CD14-positive monocyte (primary cell): ENCODE measurements around the gene CYP2W1. TPM values are rescaled to one million over a fixed set of nuclear protein-coding genes. Genes with fewer than 3 reads are reported as not detected.

Experiments used
- DNase-seq, 3 donors: peaks; one replicate each; pipeline ENCODE4 v3.0.0-alpha.2; 2011 to 2022
- H2AFZ ChIP-seq: 2 replicates; pipeline ENCODE4 v1.6.0; 2012; ENCODE audit warnings: mild to moderate bottlenecking, low read depth, low read length, inconsistent platforms; ENCODE audit not compliant: insufficient read depth, poor library complexity, severe bottlenecking
- H3K27ac ChIP-seq, 2 donors: 1 replicate in 1 of 2; 2 replicates in 1 of 2; pipeline ENCODE4 v1.5.1; 2012 to 2013; ENCODE audit warnings: low read length in 2 of 2, control low read depth in 1 of 2, inconsistent platforms in 1 of 2, low read depth in 1 of 2, mild to moderate bottlenecking in 1 of 2
- H3K27me3 ChIP-seq, 2 donors: one replicate each; pipeline versions ENCODE4 v1.6.0 to v1.6.1; 2011 to 2013; ENCODE audit warnings: low read length in 2 of 2; ENCODE audit not compliant: control insufficient read depth in 2 of 2, insufficient read depth in 2 of 2
- H3K36me3 ChIP-seq, 2 donors: replicated peaks in 1 of 2; 1 replicate in 1 of 2; 2 replicates in 1 of 2; pipeline versions ENCODE4 v1.5.1 to v1.6.1; 2012 to 2013; ENCODE audit warnings: low read length in 2 of 2, control low read depth in 1 of 2, inconsistent platforms in 1 of 2, mild to moderate bottlenecking in 1 of 2; ENCODE audit not compliant: insufficient read depth in 2 of 2, control insufficient read depth in 1 of 2
- H3K4me1 ChIP-seq, 2 donors: 1 replicate in 1 of 2; 2 replicates in 1 of 2; pipeline versions ENCODE4 v1.5.1 to v1.6.1; 2012 to 2013; ENCODE audit warnings: low read length in 2 of 2, control low read depth in 1 of 2, inconsistent platforms in 1 of 2, mild to moderate bottlenecking in 1 of 2, moderate library complexity in 1 of 2; ENCODE audit not compliant: insufficient read depth in 2 of 2, control insufficient read depth in 1 of 2
- H3K4me2 ChIP-seq: replicated peaks from 2 replicates; pipeline ENCODE3; 2012; ENCODE audit warnings: low read length, moderate library complexity, mild to moderate bottlenecking; ENCODE audit not compliant: poor library complexity, severe bottlenecking; ENCODE audit errors: extremely low read depth
- H3K4me3 ChIP-seq, 3 experiments: fragments of 200-600 bp in 1 of 3; sonication (generic) in 1 of 3; replicated peaks in 1 of 3; 1 replicate in 2 of 3; 2 replicates in 1 of 3; pipeline ENCODE4 v1.5.1; 2011 to 2013; ENCODE audit warnings: low read length in 3 of 3, mild to moderate bottlenecking in 3 of 3, control low read depth in 2 of 3, low read depth in 2 of 3, inconsistent platforms in 1 of 3, moderate library complexity in 1 of 3
- H3K79me2 ChIP-seq: 2 replicates; pipeline ENCODE4 v1.6.0; 2012; ENCODE audit warnings: mild to moderate bottlenecking, control low read depth, inconsistent platforms, low read length, moderate library complexity; ENCODE audit not compliant: insufficient read depth
- H3K9ac ChIP-seq: 2 replicates; pipeline ENCODE4 v1.6.0; 2017; ENCODE audit warnings: low read length, mild to moderate bottlenecking; ENCODE audit not compliant: insufficient read depth, poor library complexity, severe bottlenecking
- H3K9me3 ChIP-seq, 2 donors: replicated peaks in 1 of 2; 1 replicate in 1 of 2; 2 replicates in 1 of 2; pipeline versions ENCODE4 v1.5.1 to v1.6.1; 2012 to 2013; ENCODE audit warnings: low read length in 2 of 2, control low read depth in 1 of 2; ENCODE audit not compliant: control insufficient read depth in 1 of 2, insufficient read depth in 1 of 2
- H4K20me1 ChIP-seq: 2 replicates; pipeline ENCODE4 v1.6.0; 2012; ENCODE audit warnings: mild to moderate bottlenecking, low read length, control low read depth, moderate library complexity; ENCODE audit not compliant: insufficient read depth
- H3K27ac Mint-ChIP-seq, 7 donors: one replicate each; pipeline ENCODE4 v1.8.0; 2020; ENCODE audit warnings: mild to moderate bottlenecking in 7 of 7, mixed read lengths in 7 of 7, moderate library complexity in 6 of 7, inconsistent platforms in 2 of 7
- H3K27me3 Mint-ChIP-seq, 3 donors: one replicate each; pipeline ENCODE4 v1.8.0; 2021 to 2022; ENCODE audit warnings: low read depth in 3 of 3, mild to moderate bottlenecking in 3 of 3, mixed read lengths in 3 of 3, moderate library complexity in 3 of 3, inconsistent platforms in 1 of 3
- H3K36me3 Mint-ChIP-seq, 2 donors: one replicate each; pipeline ENCODE4 v1.8.0; 2020; ENCODE audit warnings: mixed read lengths in 2 of 2, inconsistent platforms in 1 of 2, mild to moderate bottlenecking in 1 of 2
- H3K4me1 Mint-ChIP-seq: one replicate; pipeline ENCODE4 v1.8.0; 2020; ENCODE audit warnings: mild to moderate bottlenecking, mixed read lengths
- H3K4me3 Mint-ChIP-seq, 2 donors: one replicate each; pipeline ENCODE4 v1.8.0; 2020; ENCODE audit warnings: mild to moderate bottlenecking in 2 of 2, mixed read lengths in 2 of 2, moderate library complexity in 1 of 2
- H3K9me3 Mint-ChIP-seq, 7 donors: one replicate each; pipeline ENCODE4 v1.8.0; 2020 to 2022; ENCODE audit warnings: mixed read lengths in 7 of 7, mild to moderate bottlenecking in 6 of 7, moderate library complexity in 6 of 7, inconsistent platforms in 2 of 7
- CTCF ChIP-seq: fragments of 200-600 bp; IDR thresholded peaks from one replicate; pipeline ENCODE4 v1.8.0; 2022; ENCODE audit warnings: antibody characterized with exemption, mild to moderate bottlenecking
- WGBS: methylation state at CpG from one replicate; pipeline ENCODE4 v1.1.5; 2013; ENCODE audit warnings: missing lambda C conversion rate; ENCODE audit not compliant: insufficient coverage; 5-methylcytosine and 5-hydroxymethylcytosine counted together
- intact Hi-C, 2 donors: fragments of 100-400 bp; cut with micrococcal nuclease; formaldehyde crosslinking; loops; one replicate each; pipeline versions ENCODE4 v1.15.0 to v1.15.1; 2023
- polyA plus RNA-seq, 3 donors: library from polyadenylated mRNA; depleted of rRNA in 1 of 3; unstranded in 2 of 3; stranded (reverse) in 1 of 3; fragments of 300-500 nt in 2 of 3; fragments of >200 nt in 1 of 3; fragmentation: Illumina TruSeq in 2 of 3; gene quantifications; 1 replicate in 2 of 3; 2 replicates in 1 of 3; pipeline ENCODE4 v1.2.3, GENCODE V29; 2012 to 2021

The CYP2W1 gene
- polyA plus RNA-seq, 3 donors, result not detected

GRCh38 chr7:976901-977325 is 6.1 kb upstream of the CYP2W1 start:
- H3K4me3 Mint-ChIP-seq, result no peak overlapping the region
- Histone ChIP-seq H3K4me3 (no peak overlapping the region), H2AFZ (no peak overlapping the region), H3K4me1 (peaks cover 26 to 28% of the 10 kb centered on the region in 2 donors), H3K9ac (no peak overlapping the region), H3K27ac (no peak overlapping the region), H4K20me1 (peaks cover 30% of the 10 kb centered on the region), H3K9me3 (no peaks in the 10 kb centered on the region), H3K79me2 (peaks cover 34% of the 10 kb centered on the region), H3K27me3 (no peaks in the 10 kb centered on the region), H3K36me3 (peaks cover 16% of the 10 kb centered on the region in 2 donors), H3K4me2 (no peak overlapping the region)
- H3K4me1 Mint-ChIP-seq, result peaks cover 20% of the 10 kb centered on the region
- no peak for TF ChIP-seq CTCF
- H3K9me3 Mint-ChIP-seq, result peaks cover 0 to 1% (median 0%) of the 10 kb centered on the region in 7 donors
- intact Hi-C loops, result loop anchor here (5.0 to 10.0 kb wide), 3 partner anchors 158 to 185 kb away; partner anchors contain the start of gene ZFAND2A (in 1 of the 2)
- peaks cover 15 to 16% of the 10 kb centered on the region in 2 donors for H3K36me3 Mint-ChIP-seq
- H3K27me3 Mint-ChIP-seq, result peaks cover 0 to 5% (median 3%) of the 10 kb centered on the region in 3 donors
- H3K27ac Mint-ChIP-seq, result no peak overlapping the region
- no peak for DNase-seq
- 86% methylated on average over 19 of the region's 19 CpGs for WGBS

- Histone ChIP-seq H3K79me2 (peaks cover 29% of the 10 kb centered on the region), H3K27me3 (no peaks in the 10 kb centered on the region), H3K4me3 (no peak overlapping the region), H3K4me1 (peaks cover 20 to 23% of the 10 kb centered on the region in 2 donors), H3K4me2 (no peak overlapping the region), H3K36me3 (peaks cover 10% of the 10 kb centered on the region in 2 donors), H3K9me3 (no peaks in the 10 kb centered on the region), H2AFZ (no peak overlapping the region), H3K9ac (no peak overlapping the region), H4K20me1 (peaks cover 24% of the 10 kb centered on the region), H3K27ac (no peak overlapping the region)
- Mint-ChIP-seq H3K9me3 (peaks cover 0 to 1% (median 0%) of the 10 kb centered on the region in 7 donors), H3K27ac (no peak overlapping the region), H3K36me3 (peaks cover 9 to 10% of the 10 kb centered on the region in 2 donors), H3K4me3 (no peak overlapping the region), H3K4me1 (peaks cover 17% of the 10 kb centered on the region), H3K27me3 (peaks cover 0 to 5% (median 3%) of the 10 kb centered on the region in 3 donors)
- WGBS, result 74% methylated on average over 18 of the region's 19 CpGs
- TF ChIP-seq CTCF, result no peak
- no peak for DNase-seq
- intact Hi-C loops, result loop anchor here (5.0 to 10.0 kb wide), 3 partner anchors 157 to 185 kb away; partner anchors contain the start of gene ZFAND2A (in 1 of the 2)
These were observed 5.5 kb upstream of the CYP2W1 start for GRCh38 chr7:977326-978048.
